ENCODE measurements around the gene RFFL. TPM values are rescaled to one million over a fixed set of nuclear protein-coding genes. Genes with fewer than 3 reads are reported as not detected.

Gene RFFL
- total RNA-seq, 4 donors from 2014 or later = 31.7 to 64.0 (median 56.2) TPM

DNA sequence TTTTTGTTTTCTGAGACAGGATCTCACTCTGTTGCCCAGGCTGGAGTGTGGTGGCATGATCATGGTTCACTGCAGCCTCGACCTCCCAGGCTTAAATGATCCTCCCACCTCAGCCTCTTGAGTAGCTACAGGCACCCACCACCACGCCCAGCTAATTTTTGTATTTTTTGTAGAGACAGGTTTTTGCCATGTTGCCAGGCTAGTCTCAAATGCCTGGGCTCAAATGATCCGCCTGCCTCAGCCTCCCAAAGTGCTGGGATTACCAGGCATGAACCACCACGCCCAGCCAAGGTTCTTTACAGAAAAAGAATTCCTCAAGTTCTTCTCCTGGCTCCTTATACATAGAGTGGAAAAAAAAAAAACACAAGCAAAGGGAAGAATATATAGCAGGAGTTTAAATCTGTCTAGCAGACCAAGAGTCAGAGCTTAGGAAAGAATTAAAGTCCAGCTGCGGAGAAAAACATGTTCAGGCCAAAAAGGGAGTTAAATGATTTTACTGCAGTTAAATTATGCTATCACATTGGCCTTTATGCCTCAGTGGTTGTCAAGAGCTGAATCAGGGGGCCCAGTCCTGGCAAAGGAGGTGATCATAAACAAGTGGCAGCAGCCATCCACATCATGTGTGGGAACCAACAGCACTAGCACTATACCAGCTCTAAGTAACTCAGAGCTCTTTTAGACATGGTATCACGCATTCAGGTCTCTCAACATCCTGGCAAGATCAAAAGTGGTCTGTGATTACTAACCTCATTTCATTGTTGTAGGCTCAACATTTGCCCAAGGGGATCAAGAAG, 43.9 kb downstream of the RFFL start:
- DNase-seq = no peak
- Histone ChIP-seq H3K4me3 (no peak overlapping the region), H3K27me3 (no peaks in the 10 kb centered on the region), H3K27ac (peak overlapping the region; percentile 17 to 81 (median 69)), H3K9me3 (no peaks in the 10 kb centered on the region), H3K36me3 (peaks cover 8 to 69% (median 11%) of the 10 kb centered on the region in 3 donors), H3K4me1 (peaks cover 29 to 67% (median 34%) of the 10 kb centered on the region in 3 donors)
- intact Hi-C loops (cut with DNase I) = no loop called here
- TF ChIP-seq POLR2A (IDR thresholded peaks at IDR 0.05) = no peak
- TF ChIP-seq, protein P1, sequence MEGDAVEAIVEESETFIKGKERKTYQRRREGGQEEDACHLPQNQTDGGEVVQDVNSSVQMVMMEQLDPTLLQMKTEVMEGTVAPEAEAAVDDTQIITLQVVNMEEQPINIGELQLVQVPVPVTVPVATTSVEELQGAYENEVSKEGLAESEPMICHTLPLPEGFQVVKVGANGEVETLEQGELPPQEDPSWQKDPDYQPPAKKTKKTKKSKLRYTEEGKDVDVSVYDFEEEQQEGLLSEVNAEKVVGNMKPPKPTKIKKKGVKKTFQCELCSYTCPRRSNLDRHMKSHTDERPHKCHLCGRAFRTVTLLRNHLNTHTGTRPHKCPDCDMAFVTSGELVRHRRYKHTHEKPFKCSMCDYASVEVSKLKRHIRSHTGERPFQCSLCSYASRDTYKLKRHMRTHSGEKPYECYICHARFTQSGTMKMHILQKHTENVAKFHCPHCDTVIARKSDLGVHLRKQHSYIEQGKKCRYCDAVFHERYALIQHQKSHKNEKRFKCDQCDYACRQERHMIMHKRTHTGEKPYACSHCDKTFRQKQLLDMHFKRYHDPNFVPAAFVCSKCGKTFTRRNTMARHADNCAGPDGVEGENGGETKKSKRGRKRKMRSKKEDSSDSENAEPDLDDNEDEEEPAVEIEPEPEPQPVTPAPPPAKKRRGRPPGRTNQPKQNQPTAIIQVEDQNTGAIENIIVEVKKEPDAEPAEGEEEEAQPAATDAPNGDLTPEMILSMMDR (IDR thresholded peaks at IDR 0.05) = no peak
- 76 to 83% methylated on average over 5 to 6 of the region's 6 CpGs for WGBS, 2 donors

DNA sequence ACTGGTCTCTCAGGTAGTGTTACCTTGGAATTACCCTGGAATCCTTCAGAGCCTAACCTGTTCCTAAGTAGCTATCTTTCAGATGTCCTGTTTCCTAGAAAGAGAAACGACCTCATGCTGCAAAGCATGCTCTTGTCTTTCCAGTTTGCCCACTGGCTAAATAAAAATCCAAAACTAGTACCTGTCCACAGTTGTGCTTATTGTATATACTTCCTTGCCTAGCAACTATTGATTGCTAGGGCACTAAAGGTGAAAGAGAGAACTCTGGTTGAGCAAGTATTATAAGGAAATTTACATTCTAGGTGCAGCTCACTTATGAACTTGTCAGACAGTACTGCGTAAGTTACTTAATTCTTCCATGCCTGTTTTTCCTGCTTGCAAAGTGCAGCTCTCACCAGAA, 44.7 kb downstream of the RFFL start:
- H3K36me3 ChIP-seq = peaks cover 8 to 70% (median 11%) of the 10 kb centered on the region in 3 donors
- no peaks in the 10 kb centered on the region for H3K27me3 ChIP-seq
- intact Hi-C loops (cut with DNase I) = no loop called here
- H3K4me3 ChIP-seq = no peak overlapping the region
- H3K9me3 ChIP-seq = no peaks in the 10 kb centered on the region
- H3K27ac ChIP-seq = peak overlapping the region in 3 of 4 donors; percentile 65 to 81 (median 73)
- WGBS, 2 donors = 47 to 59% methylated on average over 2 of the region's 2 CpGs
- TF ChIP-seq POLR2A (IDR thresholded peaks at IDR 0.05) = no peak
- TF ChIP-seq, protein P1 (IDR thresholded peaks at IDR 0.05) = no peak
- H3K4me1 ChIP-seq = peaks cover 26 to 60% (median 29%) of the 10 kb centered on the region in 3 donors
- DNase-seq = no peak

DNA sequence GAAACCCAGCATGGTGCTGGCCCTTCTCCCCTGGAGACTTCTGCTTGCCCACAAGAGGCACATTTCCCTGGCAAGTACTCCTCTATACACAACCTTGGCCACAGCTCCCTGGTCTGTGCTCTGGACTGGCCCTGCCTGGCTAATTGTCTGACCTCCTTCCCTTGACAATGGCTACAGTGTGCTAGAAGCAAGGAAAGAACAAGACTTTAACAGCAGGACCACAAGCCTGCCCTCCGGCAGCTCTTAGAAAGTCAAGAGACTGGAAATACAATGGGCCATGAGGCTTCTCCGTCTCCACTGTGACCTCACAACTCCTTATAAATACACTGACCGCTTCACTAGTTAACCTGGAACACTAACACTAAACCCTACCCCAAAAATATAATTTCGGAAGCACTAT, 46.5 kb downstream of the RFFL start:
- H3K4me3 ChIP-seq = no peak overlapping the region
- no peak overlapping the region for H3K27ac ChIP-seq
- H3K27me3 ChIP-seq = no peaks in the 10 kb centered on the region
- intact Hi-C loops (cut with DNase I) = no loop called here
- TF ChIP-seq, protein P1 (IDR thresholded peaks at IDR 0.05) = no peak
- no peak for TF ChIP-seq POLR2A (IDR thresholded peaks at IDR 0.05)
- 86 to 97% methylated on average over 3 to 4 of the region's 4 CpGs for WGBS, 2 donors
- peaks cover 8 to 88% (median 11%) of the 10 kb centered on the region in 3 donors for H3K36me3 ChIP-seq
- DNase-seq = no peak
- no peaks in the 10 kb centered on the region for H3K9me3 ChIP-seq
- H3K4me1 ChIP-seq = peaks cover 10 to 42% (median 15%) of the 10 kb centered on the region in 3 donors

DNA sequence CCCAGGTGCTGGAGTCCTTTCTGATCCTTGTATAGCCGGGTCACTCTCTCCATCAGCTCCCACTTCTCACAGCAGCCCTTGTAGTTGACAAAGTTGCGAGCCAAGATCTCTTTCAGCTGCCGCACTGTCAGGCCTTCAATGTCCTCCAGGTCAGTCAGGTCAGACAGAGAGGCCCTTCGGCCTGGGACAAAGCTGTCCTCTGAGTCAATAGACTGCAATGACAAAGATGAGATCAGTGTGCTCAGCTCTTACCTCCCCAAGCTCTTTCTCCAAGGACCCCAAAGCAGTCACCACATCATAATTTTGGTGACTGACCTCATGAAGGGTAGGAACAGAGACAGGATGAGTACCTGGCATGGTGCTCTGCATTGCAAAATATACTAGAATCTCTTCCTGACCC, 47.1 kb downstream of the RFFL start:
- 100% methylated on average over 1 to 2 of the region's 4 CpGs for WGBS, 2 donors
- H3K36me3 ChIP-seq = peaks cover 10 to 92% (median 11%) of the 10 kb centered on the region in 3 donors
- no peak for DNase-seq
- TF ChIP-seq, protein P1 (IDR thresholded peaks at IDR 0.05) = no peak
- TF ChIP-seq POLR2A (IDR thresholded peaks at IDR 0.05) = no peak
- no peaks in the 10 kb centered on the region for H3K9me3 ChIP-seq
- no peaks in the 10 kb centered on the region for H3K27me3 ChIP-seq
- H3K4me1 ChIP-seq = peaks cover 3 to 41% (median 8%) of the 10 kb centered on the region in 3 donors
- intact Hi-C loops (cut with DNase I) = no loop called here
- no peak overlapping the region for H3K4me3 ChIP-seq
- no peak overlapping the region for H3K27ac ChIP-seq

DNA sequence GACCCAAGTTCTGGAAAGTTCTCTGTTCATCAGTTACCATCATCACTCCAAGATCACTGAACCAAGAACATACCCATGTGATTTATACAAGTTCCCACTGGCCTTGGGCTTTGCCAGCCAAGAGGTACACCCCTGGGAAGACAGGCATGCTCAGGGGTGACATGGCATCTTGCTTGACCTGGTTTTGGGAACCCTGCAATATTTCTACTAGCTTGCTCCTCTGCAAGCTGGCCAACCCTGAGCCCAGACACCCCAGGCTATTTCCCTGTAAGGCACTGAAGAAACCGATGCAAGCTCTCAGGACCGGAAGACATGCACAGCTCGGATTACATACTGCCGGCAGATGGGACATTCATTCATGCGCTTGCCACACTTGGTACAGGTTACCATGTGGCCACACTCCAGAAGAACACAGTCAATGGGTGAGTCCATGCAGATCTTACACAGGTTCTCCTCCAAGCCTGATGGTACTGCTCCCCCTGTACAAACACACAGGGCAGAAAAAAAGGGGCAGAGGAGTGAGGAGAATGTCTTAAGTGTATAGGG, 51.8 kb downstream of the RFFL start:
- H3K4me1 ChIP-seq = peaks cover 0 to 6% (median 0%) of the 10 kb centered on the region in 3 donors
- intact Hi-C loops (cut with DNase I) = no loop called here
- DNase-seq = no peak
- WGBS, 2 donors = 70 to 97% methylated on average over 4 to 5 of the region's 5 CpGs
- peaks cover 10 to 100% (median 12%) of the 10 kb centered on the region in 3 donors for H3K36me3 ChIP-seq
- no peaks in the 10 kb centered on the region for H3K27me3 ChIP-seq
- H3K4me3 ChIP-seq = no peak overlapping the region
- H3K9me3 ChIP-seq = no peaks in the 10 kb centered on the region
- no peak overlapping the region for H3K27ac ChIP-seq
- TF ChIP-seq, protein P1 (IDR thresholded peaks at IDR 0.05) = no peak
- TF ChIP-seq POLR2A (IDR thresholded peaks at IDR 0.05) = no peak
